Transverse colon (tissue), 4 donors: Measurements from ENCODE around the gene SRPRA. TPM values are rescaled to one million over a fixed set of nuclear protein-coding genes. Genes with fewer than 3 reads are reported as not detected.

ENCODE experiments used
- DNase-seq: peaks from one replicate; pipeline ENCODE4 v3.0.0-alpha.2; 2019
- H3K27ac ChIP-seq, 4 donors: fragments of 200-600 bp; sonication (generic); 2 replicates each; pipeline ENCODE4 v1.5.1; 2016 to 2018; ENCODE audit warnings: inconsistent platforms in 4 of 4
- H3K27me3 ChIP-seq: fragments of 200-600 bp; sonication (generic); 2 replicates; pipeline ENCODE4 v1.5.1; 2017; ENCODE audit warnings: inconsistent platforms
- H3K36me3 ChIP-seq, 4 donors: fragments of 200-600 bp; sonication (generic); 2 replicates each; pipeline ENCODE4 v1.5.1; 2017 to 2019; ENCODE audit warnings: inconsistent platforms in 4 of 4
- H3K4me1 ChIP-seq, 4 donors: fragments of 200-600 bp; sonication (generic); 2 replicates each; pipeline ENCODE4 v1.5.1; 2017 to 2020; ENCODE audit warnings: inconsistent platforms in 4 of 4
- H3K4me3 ChIP-seq, 4 donors: fragments of 200-600 bp; sonication (generic); 1 replicate in 1 of 4; 2 replicates in 3 of 4; pipeline versions ENCODE4 v1.5.1 to v1.6.1; 2017 to 2019; ENCODE audit warnings: inconsistent platforms in 4 of 4
- H3K9me3 ChIP-seq, 2 donors: fragments of 200-600 bp; sonication (generic); 2 replicates each; pipeline ENCODE4 v1.5.1; 2017 to 2019; ENCODE audit warnings: inconsistent platforms in 2 of 2
- CTCF ChIP-seq, 5 experiments: fragments of 200-600 bp in 3 of 5; fragments of 450-650 bp in 2 of 5; sonication (generic) in 3 of 5; IDR thresholded peaks; 1 replicate in 2 of 5; 2 replicates in 3 of 5; pipeline ENCODE4 v1.5.1; 2016 to 2017; ENCODE audit warnings: antibody characterized with exemption in 5 of 5, inconsistent platforms in 3 of 5, mild to moderate bottlenecking in 2 of 5, moderate library complexity in 1 of 5
- EP300 ChIP-seq: sonication (generic); formaldehyde crosslinking; IDR thresholded peaks from one replicate; pipeline ENCODE4 v1.6.1; 2017; ENCODE audit warnings: antibody characterized with exemption, low read depth
- POLR2A ChIP-seq: fragments of 450-650 bp; IDR thresholded peaks from one replicate; pipeline ENCODE4 v1.6.1; 2016; ENCODE audit warnings: antibody characterized with exemption, mild to moderate bottlenecking, moderate library complexity
- POLR2AphosphoS5 ChIP-seq, 3 donors: sonication (generic); formaldehyde crosslinking; IDR thresholded peaks; one replicate each; pipeline ENCODE4 v1.6.1; 2016; ENCODE audit warnings: antibody characterized with exemption in 3 of 3
- WGBS, 2 donors: methylation state at CpG; one replicate each; pipeline ENCODE4 v1.1.5; 2018; ENCODE audit warnings: low coverage in 1 of 2; 5-methylcytosine and 5-hydroxymethylcytosine counted together
- in situ Hi-C, 4 donors: fragments of 200-750 bp; cut with MboI; loops; one replicate each; pipeline versions ENCODE4 v1.15.0 to v1.15.1; 2017; ENCODE audit warnings: low sequenced_read_pairs in 3 of 4, low pct_ligation_motif_present in 1 of 4, low pct_unique_long_range_greater_than_20kb in 1 of 4
- intact Hi-C: fragments of 100-400 bp; cut with DNase I; formaldehyde crosslinking; loops from one replicate; pipeline ENCODE4 v1.15.1; 2023; ENCODE audit warnings: low total_unique reads
- small RNA-seq, 4 donors: library from RNA; depleted of rRNA; stranded (forward); fragments of <200 nt; gene quantifications; one replicate each; pipeline ENCODE3, GENCODE V24; 2016
- total RNA-seq, 4 donors: library from RNA; depleted of rRNA; stranded (reverse); fragments of >200 nt; gene quantifications; one replicate each; pipeline ENCODE4 v1.1.0, GENCODE V29; 2016

SRPRA gene
- total RNA-seq, 4 donors from 2014 or later: 18.9 to 66.5 (median 63.5) TPM

- intact Hi-C loops: no loop called here
- H3K36me3 ChIP-seq: no peaks in the 10 kb centered on the region
- peaks cover 0 to 71% (median 35%) of the 10 kb centered on the region in 4 donors for H3K4me1 ChIP-seq
- no peaks in the 10 kb centered on the region for H3K27me3 ChIP-seq
- in situ Hi-C loops: loop anchor here in 2 of 4 donors (25.0 kb wide), 2 partner anchors 602 to 627 kb away; partner anchors contain the start of gene STT3A (in 1 of the 2)
- peak overlapping the region; percentile 83 to 88 (median 84) for H3K27ac ChIP-seq
- 18 to 52% methylated on average over 2 of the region's 2 CpGs for WGBS, 2 donors
- no peaks in the 10 kb centered on the region for H3K9me3 ChIP-seq
- TF ChIP-seq EP300 (no peak), CTCF (IDR thresholded peaks at IDR 0.05) (no peak), POLR2A (no peak), POLR2AphosphoS5 (IDR thresholded peaks at IDR 0.05) (no peak)
- peak overlapping the region in 1 of 4 donors; percentile 92 for H3K4me3 ChIP-seq
- DNase-seq: no peak
These were observed 54.3 kb downstream of the SRPRA start for GRCh38 chr11:126214441-126214840.

Small RNA genes within 50 kb of the gene (small RNA-seq; reads per million reads assigned to genes)
- 0 reads per million in 4 donors for gene RN7SL351P
- 0 reads per million in 4 donors for gene RNU4-86P

Other genes with a start within 250 kb of the SRPRA start
- gene CDON, start 206.0 kb downstream of the SRPRA start, total RNA-seq: 10 to 100 TPM in 2 of 4 donors, 1 to 10 TPM in 2; 7.6 to 31.0 (median 9.9) TPM
- gene RPUSD4, start 57.2 kb downstream of the SRPRA start, total RNA-seq: 10 to 100 TPM; 11.1 to 20.3 (median 12.6) TPM
- gene FAM118B, start 57.1 kb downstream of the SRPRA start, total RNA-seq: 10 to 100 TPM; 13.7 to 54.5 (median 47.3) TPM
- gene FOXRED1, start 259 bp upstream of the SRPRA start, total RNA-seq: 10 to 100 TPM; 17.2 to 51.5 (median 24.7) TPM
- gene TIRAP, start 14.2 kb upstream of the SRPRA start, total RNA-seq: 10 to 100 TPM in 3 of 4 donors, 1 to 10 TPM in 1; 5.8 to 38.9 (median 20.3) TPM
- 10 to 100 TPM in 3 of 4 donors, under 1 TPM in 1; 0.40 to 13.7 (median 11.3) TPM for gene DCPS, start 35.2 kb upstream of the SRPRA start, total RNA-seq
- 100 to 1,000 TPM in 3 of 4 donors, 10 to 100 TPM in 1; 26.1 to 206 (median 166) TPM for gene ST3GAL4, start 86.8 kb upstream of the SRPRA start, total RNA-seq